T1000 (cell line): ENCODE data around the gene CCDC12.

ENCODE experiments used
- DNase-seq: peaks from one replicate; lab custom pipeline; 2025; ENCODE audit warnings: mixed read lengths; lab: John Stamatoyannopoulos, UW

CCDC12 gene

DNA sequence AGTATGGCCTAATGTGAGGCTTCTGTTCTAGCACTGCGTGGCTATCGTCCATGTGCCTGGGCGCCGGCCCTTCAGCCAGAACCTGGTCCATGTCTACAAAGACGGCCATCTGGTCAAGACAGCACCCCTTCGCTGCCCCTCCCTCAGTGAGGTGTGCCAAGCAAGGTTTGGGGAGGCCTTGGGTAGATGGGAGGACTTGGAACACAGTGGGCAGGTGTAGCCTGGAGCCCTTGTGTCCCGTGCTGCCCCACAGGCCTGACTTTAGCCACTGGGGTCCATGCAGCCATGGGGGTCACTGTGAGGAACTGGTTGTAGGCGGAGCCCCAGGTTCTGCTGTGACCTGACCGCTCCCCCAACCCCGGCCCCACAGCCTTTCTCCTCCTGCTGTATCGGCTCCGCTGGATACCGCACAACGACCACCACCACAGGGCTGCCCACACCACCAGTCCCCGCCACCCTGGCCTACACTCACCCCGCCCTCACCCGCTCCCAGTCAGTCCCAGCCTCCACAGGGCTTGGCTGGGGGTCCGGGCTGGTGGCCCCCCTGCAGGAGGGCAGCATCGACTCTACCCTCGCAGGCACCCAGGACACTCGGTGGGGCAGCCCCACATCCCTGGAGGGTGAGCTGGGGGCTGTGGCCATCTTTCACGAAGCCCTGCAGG is 19.5 kb upstream of the CCDC12 start:
- DNase-seq: no peak

DNA sequence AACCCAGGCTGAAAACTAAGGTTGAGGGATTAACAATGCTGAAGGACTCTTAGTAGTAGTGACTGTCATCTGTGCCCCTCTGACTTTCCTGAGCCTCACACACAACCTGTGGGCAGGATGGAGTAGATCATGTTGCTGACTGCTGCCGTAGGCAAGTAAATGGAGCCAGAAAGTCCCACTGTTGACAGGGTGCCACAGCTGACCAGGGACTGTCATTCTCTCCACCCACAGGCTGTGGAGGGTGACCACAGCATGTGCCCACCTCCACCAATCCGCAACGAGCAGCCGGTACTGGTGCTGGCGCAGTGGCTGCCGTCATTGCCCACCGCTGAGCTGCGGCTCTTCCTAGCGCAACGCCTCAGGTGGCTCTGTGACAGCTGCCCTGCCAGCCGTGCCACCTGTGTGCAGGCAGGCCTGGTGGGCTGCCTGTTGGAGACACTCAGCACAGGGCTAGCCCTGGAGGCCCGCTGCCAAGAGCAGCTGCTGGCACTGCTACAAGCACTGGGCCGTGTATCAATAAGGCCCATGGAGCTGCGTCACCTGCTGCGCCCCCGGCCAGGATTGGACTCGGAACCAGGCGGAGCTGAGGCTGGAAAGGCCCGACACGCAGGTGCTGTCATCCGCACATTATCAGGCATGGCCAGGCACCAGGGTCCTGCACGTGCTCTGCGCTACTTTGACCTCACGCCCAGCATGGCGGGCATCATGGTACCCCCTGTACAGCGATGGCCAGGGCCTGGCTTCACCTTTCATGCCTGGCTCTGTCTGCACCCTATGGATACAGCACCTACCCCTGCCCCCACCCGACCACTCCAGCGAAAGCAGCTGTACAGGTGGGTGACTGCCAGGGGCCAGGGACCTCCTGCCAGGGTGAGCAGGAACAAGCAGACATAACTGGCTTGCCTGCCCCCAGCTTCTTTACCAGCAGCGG is 18.5 kb upstream of the CCDC12 start:
- DNase-seq: no peak

DNA sequence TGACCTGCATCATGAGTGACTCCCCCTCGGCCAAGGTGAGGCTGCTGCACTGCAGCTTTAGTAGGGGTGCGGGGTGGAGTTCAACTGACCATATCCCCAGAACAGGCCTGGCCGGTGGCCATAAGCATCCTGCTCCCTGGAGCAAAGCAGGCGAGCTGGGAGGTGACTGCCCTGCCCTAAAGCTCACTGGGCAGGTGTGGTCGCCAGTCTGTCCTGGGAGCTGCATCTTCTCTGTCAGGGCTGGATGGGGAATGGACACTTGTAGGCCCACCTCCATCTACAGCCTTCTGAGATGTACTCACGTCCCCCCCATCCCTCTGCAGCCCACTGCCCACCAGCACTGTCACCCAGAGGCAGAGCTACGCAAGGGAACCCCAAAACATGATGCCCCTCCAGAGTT is 17.4 kb upstream of the CCDC12 start:
- DNase-seq: no peak

DNA sequence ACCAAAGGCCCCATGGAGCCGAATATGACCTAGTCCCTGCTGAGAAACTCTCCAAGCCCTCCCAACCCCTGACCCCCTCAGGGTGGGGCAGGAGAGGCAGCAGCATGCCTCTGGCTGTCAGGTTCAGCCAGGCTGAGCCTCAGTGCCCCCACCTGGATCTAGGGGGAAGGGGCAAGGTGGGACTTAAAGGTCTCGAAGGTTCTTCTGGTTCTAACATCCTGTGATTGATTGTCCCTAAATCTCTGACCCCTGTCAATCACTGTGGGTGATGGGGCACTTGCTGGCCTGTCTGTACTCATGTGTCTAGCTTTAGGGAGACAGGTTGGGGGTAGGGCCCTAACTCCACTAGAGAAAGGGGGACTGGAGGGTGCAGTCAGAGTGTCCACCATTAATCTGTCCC is 16.7 kb upstream of the CCDC12 start:
- no peak for DNase-seq

DNA sequence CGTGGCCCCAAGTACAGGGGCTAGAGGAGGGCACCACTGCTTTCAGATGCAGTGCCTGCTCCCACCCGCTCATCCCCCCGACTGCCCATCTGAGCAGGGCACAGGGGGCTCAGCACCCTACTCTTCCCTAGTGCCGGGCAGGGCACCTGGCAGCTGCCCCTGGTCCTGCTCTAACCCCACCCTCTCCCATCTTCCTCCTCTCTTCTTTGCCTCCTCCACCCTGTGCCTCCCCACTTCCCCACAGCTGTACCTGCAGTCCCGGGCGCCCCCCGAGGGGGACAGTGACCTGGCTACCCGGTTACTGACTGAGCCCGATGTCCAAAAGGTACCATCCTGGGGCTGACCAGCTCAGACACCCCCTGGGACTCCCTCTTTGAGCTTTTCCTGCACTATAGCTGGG is 15.7 kb upstream of the CCDC12 start:
- no peak for DNase-seq

DNA sequence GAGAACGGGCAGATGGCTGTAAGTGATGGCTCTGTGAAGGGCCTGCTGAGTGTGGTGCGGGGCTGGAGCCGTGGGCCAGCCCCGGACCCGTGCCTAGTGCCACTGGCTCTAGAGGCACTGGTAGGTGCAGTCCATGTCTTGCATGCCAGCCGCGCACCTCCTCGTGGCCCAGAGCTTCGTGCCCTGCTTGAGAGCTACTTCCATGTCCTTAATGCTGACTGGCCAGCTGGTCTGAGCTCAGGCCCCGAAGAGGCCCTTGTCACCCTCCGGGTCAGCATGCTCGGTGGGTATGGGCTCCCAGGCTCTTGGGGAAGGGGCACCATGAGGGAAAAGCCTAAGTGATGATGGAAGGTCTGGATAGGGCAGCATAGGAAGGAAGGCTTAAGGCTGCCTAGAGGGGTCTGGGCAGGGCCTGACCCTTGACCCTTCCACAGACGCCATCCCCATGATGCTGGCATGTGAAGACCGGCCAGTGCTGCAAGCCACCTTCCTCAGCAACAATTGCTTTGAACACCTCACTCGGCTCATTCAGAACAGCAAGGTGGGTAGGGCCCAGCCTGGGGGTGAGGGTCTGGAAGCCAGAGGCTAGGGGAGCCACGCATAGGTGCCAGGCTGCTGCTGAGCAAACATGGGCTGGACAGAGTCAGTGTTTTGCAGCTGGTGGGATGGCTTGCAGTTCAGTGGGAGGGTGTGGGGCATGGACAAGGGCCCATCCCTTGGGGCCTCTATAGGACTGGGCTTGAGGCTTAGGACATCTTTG is 15.0 kb upstream of the CCDC12 start:
- DNase-seq: no peak

DNA sequence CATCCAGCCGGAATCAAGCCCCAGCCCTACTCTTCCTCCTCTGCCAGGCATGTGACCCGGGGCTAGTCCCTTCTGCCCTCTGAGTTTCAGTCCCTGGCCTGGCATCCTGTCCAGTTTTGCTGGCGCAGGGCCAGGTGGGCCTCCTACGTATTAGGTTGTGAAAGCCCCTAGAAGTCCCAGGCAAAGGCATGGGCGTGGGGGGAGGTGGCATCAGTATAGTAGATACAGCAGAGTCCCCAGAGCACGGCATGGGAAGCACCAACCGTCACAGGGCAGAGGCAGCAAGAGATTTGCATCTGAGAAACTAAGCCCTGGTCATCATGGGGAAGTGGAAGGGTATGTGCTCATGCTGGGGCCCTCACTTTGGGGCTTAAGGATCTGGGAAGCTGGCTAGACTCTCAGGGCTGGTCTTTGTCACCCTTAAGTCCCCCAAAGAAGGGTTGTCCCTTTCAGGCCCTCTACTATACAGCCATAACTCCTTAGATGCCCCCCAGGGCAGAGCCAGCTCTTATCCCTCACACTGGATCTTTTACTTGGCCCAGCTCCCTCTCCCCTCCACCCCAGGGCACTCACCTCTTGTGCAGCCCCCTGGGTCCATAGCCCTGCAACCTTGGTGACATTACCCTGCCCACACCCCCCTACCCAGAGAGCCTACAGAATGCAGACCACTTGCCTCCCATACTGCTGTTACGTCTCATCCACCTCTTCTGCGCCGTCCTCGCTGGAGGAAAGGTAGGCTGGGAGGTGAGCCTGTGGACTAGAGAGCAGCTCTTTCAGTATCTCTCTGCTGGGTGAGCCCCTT is 14.2 kb upstream of the CCDC12 start:
- no peak for DNase-seq

DNA sequence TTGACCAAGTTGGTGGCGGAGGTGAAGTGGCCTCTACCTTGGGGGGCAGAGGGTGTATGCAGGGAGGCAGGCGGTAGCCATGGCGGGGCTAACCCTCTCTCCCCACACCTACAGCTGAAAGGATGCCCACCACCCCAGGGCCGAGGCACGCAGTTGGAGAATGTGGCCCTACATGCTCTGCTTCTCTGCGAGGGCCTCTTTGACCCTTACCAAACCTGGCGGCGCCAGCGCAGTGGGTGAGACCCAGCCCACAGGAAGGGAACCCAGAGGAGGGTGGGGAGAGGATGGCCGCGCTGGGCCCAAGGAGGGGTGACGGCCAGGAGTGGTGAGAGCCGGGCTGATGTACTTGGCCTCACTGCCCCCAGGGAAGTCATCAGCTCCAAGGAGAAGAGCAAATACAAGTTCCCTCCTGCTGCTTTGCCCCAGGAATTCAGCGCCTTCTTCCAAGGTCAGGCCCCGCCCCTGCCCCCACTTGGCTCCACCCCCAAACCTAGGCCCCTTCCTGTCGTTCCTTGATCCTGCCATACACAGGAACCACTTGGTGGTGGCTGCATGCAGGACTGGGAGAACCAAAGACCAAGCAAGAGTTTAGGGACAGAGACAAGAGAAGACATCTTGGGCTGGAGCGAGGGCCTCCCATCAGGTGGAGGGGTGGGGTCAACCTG is 12.7 kb upstream of the CCDC12 start:
- no peak for DNase-seq

DNA sequence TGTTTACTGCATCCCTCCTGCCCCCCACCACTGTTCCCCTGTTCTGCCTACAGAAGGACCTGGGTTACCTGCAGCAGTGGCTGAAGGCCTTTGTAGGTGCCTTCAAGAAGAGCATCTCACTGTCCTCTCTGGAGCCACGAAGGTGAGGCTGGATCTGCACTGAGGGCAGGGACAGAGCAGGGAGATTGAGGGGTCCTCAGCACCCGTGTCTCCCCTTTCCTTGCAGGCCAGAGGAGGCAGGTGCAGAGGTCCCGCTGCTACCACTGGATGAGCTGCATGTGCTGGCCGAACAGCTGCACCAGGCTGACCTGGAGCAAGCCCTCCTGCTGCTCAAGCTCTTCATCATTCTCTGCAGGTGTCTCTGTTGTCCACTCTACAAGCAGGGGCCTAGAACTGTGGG is 12.1 kb upstream of the CCDC12 start:
- DNase-seq: no peak

DNA sequence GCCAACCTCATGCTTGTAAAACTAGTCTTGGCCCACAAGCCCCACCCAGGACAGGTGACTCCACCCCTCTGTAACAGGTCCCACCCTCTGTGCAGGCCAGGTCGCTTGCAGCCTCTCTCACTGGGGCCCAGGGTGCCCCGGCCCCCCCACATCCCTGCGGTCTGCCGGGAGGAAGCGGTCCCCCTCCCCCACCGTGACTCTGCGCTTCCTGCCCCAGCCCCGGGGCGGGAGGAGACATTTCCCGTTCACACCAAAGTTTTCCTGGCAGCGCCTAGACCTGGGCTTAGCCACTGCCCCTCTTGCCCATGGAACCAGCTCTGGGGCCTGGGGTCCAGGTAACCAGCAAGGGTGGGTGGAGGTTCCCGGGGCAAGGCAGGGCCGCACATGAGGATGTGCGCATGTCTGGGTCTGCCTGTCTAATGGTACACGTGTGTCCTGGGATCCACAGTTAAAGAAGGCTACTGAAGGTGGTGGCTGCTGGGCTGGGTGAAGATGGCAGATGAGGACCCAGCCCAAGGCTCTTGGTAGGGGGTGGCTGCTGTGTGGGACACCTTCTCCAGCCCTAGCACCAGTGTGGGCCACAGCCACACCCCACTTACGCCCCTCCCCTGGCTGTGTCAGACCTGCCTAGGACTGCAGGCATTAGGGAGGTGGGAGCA is 11.3 kb upstream of the CCDC12 start:
- no peak for DNase-seq

DNA sequence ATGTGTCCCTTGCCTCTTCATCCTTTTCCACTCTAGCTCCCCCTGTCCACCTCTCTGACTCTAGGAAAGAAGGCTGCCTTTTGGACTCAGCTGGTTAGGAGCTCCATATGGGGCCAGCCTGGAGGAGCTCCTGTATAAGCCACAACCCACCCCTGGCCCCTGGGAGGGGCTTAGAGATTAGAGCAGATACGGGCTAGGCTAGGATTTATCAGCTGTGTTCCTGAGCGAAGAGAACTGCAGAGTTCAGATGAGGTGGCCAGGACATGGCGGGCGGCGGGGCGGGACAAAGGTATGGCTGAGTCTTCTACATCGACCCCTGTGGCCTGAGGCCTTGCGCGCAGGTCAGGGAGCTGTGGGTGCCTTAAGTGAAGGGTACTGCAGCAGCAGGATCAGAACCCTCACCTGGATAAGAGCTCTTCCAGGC is 10.8 kb upstream of the CCDC12 start:
- no peak for DNase-seq

DNA sequence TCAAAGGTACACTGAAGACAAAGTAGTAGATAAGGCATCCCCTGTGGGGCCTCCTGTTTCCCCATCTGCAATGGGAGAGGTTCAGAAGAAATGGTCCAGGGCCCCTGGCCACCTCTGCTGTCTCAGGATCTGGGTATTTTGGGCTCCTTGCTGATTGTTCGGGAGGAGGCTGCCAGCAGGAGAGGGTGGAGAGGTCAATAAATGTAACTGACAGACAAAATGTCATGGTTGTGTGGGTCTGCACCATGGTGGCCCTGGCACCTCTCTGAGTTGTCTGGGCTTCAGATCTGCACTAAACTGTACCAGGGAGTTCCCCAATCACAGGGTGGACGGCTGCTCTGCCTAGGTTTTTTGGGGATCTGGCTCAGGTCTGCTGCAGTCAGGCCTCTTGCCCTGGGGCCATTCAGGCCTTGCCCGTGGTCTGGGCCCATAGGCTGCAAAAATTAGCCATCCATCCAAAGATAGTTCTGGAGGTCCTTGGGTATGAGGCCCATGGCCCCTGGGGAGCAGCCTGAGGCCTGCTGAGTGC is 10.3 kb upstream of the CCDC12 start:
- no peak for DNase-seq

DNA sequence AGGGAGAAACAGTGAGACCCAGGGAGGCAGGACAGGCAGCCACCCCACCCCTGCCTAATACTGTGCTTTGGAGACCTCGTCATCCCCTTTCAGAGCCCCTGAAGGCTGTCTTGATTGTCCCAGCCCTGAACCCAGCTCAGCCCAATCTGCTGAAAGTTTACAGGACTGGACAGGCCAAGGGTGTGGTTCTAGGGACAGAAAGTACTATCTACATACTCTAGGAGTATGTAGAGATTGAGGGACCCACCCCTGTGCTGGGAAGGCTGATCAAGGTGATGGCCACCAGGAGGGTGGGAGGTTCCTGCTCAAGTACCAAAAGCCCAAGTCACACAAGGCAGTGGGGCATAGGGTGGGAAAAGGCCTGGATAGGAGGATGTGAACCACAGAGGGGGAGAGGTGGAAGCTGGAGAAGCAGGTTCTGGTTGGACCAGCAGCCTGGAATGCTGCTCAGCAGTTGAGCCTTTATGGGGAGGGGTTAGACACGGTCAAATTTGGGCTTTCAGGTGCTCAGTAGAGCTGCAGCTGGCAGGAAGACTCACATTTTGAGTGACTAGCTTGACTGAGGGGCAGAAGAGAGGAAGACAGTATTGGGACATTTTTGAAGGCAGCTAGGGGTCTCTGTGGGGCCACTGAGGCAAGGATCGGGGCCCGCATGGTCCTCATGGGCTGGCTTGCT is 9.6 kb upstream of the CCDC12 start:
- DNase-seq: no peak

DNA sequence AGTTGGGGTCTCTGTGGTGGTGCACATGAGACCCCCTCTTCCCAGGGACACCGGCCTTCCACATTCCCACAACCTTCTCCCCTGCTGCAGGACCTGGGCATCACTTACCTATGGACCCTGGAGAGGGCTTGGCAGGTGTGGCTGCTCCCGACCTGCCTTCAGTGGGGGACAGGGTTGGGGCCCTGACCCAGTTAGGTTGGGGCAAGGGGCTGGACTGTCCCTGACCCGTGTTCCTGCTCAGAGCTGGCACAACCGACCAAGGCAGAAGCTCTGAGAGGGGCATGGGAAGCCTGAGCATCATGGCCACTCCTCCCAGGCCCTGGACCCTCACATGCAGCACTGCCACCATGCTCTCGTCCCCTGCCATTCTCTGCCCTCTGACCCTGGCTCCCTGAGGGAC is 9.0 kb upstream of the CCDC12 start:
- no peak for DNase-seq

DNA sequence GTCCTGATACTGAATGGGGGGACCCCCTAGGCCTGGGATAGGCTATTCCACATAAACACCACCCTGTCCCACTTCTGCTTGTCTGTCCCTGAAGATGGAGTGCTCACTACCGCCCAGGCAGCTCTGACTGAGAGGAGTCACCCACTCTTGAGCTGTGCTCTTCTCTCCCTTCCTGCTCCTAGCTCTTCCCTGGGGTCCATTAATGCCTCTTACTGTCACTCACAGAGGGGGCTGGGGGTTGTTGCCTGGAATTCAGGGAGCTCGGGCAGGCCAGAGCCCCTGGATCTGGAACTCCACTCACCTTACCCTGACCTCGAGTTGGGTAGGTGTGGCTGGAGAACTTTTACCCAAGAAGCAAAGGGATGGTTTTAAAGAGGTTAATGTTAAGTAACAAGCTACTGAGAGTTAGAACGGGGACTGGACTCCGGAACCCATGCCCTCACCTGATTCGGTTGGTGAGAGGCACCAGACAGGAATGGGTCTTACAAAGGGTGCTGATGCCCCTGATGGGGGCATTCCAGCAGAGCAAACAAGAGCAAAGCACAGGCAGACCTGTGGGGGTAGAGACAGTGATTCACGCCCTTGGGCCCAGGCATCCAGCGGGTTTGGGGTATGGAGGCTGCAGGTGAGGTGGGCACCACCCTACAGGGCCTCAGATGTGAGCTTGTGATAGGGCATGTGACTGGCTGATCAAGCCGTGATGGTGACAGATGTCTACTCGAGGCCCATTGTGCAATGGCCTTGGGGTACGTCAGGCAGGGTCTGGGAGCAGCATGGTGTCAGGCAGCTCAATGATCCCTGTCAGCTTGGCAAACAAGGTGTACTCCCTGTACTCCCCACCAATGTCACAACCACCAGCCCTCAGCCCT is 8.3 kb upstream of the CCDC12 start:
- DNase-seq: no peak

DNA sequence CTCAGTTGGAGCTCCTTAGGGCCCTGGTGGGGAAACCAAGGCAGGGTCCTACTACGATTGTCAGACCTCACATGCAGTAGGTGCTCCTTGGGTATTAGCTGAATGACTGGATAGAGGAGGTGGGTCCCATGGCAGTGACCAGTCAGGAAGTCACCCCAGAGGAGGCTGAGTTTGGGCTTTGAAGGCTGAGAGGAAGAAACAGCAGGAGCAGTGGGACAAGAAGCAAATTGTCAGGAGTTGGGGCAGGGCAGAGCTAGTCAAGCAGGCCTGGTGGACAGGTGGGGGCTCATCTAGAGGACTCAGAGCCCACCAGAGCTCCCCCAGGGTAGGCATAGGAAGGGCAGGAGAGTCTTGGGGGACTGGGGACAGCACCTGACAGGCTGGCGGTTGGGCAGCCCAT is 6.0 kb upstream of the CCDC12 start:
- no peak for DNase-seq

DNA sequence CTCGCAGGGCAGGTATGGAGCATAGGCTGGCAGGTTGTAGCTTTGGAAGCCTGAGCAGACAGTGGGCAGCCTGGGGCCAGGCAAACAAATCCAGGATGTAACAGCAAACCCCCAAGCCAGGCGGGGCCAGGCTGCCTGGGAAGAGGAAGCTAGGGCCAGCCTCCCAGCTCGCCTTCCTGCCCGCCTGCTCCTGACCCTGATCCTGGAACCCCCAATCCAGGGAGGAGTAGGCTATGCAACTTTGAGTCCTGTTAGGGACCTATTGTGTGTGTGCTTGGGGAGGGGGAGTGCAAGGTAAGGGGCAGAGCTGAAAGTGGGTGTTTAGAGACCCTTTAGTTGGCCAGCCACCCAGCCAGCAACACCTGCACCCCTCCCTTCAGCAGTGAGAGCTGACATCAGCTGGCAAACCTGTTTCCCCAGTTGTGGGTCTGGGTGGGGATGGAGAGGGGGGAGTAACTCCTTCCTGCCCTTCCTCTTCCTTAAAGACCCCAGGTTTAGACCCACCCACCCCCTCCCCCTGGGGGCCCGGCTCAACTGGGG is 5.5 kb upstream of the CCDC12 start:
- no peak for DNase-seq

DNA sequence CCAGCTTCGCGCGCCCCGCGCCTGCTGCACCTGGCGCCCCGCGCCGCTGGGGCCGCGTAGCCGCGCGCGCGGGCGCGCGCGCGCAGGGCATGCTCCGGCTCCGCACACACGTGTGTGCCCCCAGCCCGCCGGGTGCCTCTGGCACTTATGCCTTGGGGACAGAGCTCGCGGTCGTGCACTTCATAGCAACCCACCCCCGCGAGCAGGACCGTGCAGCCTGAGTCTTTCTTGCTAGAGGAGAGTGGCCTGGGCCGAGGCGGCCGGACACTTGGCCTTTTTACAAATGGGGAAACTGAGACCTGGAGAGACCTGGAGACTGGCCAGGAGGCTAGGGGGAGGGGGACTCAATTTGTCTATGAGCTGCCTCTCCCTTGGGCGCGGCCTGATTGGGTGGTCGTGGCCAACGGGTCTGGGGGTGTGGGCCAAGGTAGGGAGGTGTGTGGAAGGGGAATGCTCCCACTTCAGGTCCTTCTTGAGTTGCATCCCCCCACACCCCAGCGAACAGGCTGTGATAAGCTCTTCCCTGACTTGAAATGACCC is 3.5 kb upstream of the CCDC12 start:
- no peak for DNase-seq
